OCI-LY7 (cell line): ENCODE results near the gene YKT6. TPM values are rescaled to one million over a fixed set of nuclear protein-coding genes. Genes with fewer than 3 reads are reported as not detected.

Experiments used
- BruUV-seq: library from RNA; stranded (reverse); fragments of 400-500 nt; replicated peaks from 2 replicates; lab custom pipeline; 2021; lab: Mats Ljungman, UMichigan
- CTCF ChIA-PET: fragments of 300-600 bp; sonication (Branson Sonifier 250); formaldehyde crosslinking; loops from one replicate; lab custom pipeline; 2022; ENCODE audit warnings: antibody characterized with exemption; ENCODE audit not compliant: unreplicated experiment; lab: Charles Lee
- POLR2A ChIA-PET: fragments of 300-600 bp; sonication (Branson Sonifier 250); formaldehyde crosslinking; loops from one replicate; lab custom pipeline; 2022; ENCODE audit warnings: antibody characterized with exemption; lab: Charles Lee
- DNase-seq: peaks from one replicate; pipeline ENCODE4 v3.0.0-alpha.2; 2015; ENCODE audit warnings: low spot score
- H2AFZ ChIP-seq: fragments of 200-600 bp; sonication (generic), shearing (Covaris generic); 2 replicates; pipeline ENCODE4 v1.6.1; 2014; ENCODE audit warnings: mild to moderate bottlenecking, antibody characterized with exemption, low read length, moderate library complexity
- H3K27ac ChIP-seq: fragments of 200-600 bp; sonication (generic); 2 replicates; pipeline ENCODE4 v1.5.1; 2014; ENCODE audit warnings: mixed run types, low read depth, mild to moderate bottlenecking, moderate library complexity, low read length, inconsistent platforms; ENCODE audit not compliant: poor library complexity, severe bottlenecking
- H3K36me3 ChIP-seq: fragments of 200-600 bp; sonication (generic); 2 replicates; pipeline ENCODE4 v1.6.1; 2014; ENCODE audit warnings: mild to moderate bottlenecking, antibody characterized with exemption, low read length, moderate library complexity, mixed read lengths; ENCODE audit not compliant: insufficient read depth
- H3K4me1 ChIP-seq: fragments of 200-600 bp; sonication (generic); 2 replicates; pipeline ENCODE4 v1.5.1; 2014; ENCODE audit warnings: mild to moderate bottlenecking, low read length; ENCODE audit not compliant: insufficient read depth, poor library complexity, severe bottlenecking
- H3K4me2 ChIP-seq: fragments of 200-600 bp; sonication (generic); 2 replicates; pipeline ENCODE4 v1.6.1; 2014; ENCODE audit warnings: mild to moderate bottlenecking, low read length
- H3K4me3 ChIP-seq: fragments of 200-600 bp; sonication (generic); 2 replicates; pipeline ENCODE4 v1.5.1; 2014; ENCODE audit warnings: mild to moderate bottlenecking, low read depth, low read length; ENCODE audit not compliant: poor library complexity, severe bottlenecking
- H3K79me2 ChIP-seq: fragments of 200-600 bp; sonication (generic); 2 replicates; pipeline ENCODE4 v1.6.1; 2016; ENCODE audit warnings: low read depth, mild to moderate bottlenecking, low read length, moderate library complexity, mixed read lengths; ENCODE audit not compliant: insufficient read depth
- H3K9me2 ChIP-seq: fragments of 200-600 bp; sonication (generic); 2 replicates; pipeline ENCODE4 v1.6.1; 2016; ENCODE audit warnings: mild to moderate bottlenecking, low read length, mixed read lengths; ENCODE audit not compliant: insufficient read depth
- H3K9me3 ChIP-seq: fragments of 200-600 bp; sonication (generic); 2 replicates; pipeline ENCODE4 v1.6.1; 2014; ENCODE audit warnings: mild to moderate bottlenecking, mixed run types, low read length, mixed read lengths
- H4K20me1 ChIP-seq: fragments of 200-600 bp; sonication (generic); 2 replicates; pipeline ENCODE4 v1.6.1; 2014; ENCODE audit warnings: mild to moderate bottlenecking, antibody characterized with exemption, low read length, moderate library complexity, mixed read lengths; ENCODE audit not compliant: insufficient read depth
- EZH2phosphoT487 ChIP-seq: fragments of 200-600 bp; sonication (generic); IDR thresholded peaks from 2 replicates; pipeline ENCODE4 v1.6.1; 2018; ENCODE audit warnings: low read depth, borderline replicate concordance, mild to moderate bottlenecking, mixed run types, antibody characterized with exemption, low read length, moderate library complexity, mixed read lengths
- intact Hi-C: fragments of 100-400 bp; cut with micrococcal nuclease; formaldehyde crosslinking; loops from one replicate; pipeline ENCODE4 v1.10.0; 2022; ENCODE audit not compliant: unreplicated experiment
- total RNA-seq, 2 experiments: library from RNA; depleted of rRNA in 1 of 2; stranded (reverse); fragments of >200 nt in 1 of 2; shearing (Covaris generic) in 1 of 2; gene quantifications; 2 replicates each; pipeline ENCODE4 v1.2.3, GENCODE V29; 2014 to 2022
- TF ChIP-seq, protein P1 (sequence below): fragments of 200-600 bp; sonication (generic); conservative IDR thresholded peaks from 2 replicates; pipeline ENCODE4 v1.5.1; 2014; ENCODE audit warnings: mild to moderate bottlenecking, antibody characterized with exemption, low read length, moderate library complexity, mixed read lengths

YKT6 gene
- total RNA-seq, 2 experiments from 2014 or later: 50.6 to 74.2 TPM

DNA sequence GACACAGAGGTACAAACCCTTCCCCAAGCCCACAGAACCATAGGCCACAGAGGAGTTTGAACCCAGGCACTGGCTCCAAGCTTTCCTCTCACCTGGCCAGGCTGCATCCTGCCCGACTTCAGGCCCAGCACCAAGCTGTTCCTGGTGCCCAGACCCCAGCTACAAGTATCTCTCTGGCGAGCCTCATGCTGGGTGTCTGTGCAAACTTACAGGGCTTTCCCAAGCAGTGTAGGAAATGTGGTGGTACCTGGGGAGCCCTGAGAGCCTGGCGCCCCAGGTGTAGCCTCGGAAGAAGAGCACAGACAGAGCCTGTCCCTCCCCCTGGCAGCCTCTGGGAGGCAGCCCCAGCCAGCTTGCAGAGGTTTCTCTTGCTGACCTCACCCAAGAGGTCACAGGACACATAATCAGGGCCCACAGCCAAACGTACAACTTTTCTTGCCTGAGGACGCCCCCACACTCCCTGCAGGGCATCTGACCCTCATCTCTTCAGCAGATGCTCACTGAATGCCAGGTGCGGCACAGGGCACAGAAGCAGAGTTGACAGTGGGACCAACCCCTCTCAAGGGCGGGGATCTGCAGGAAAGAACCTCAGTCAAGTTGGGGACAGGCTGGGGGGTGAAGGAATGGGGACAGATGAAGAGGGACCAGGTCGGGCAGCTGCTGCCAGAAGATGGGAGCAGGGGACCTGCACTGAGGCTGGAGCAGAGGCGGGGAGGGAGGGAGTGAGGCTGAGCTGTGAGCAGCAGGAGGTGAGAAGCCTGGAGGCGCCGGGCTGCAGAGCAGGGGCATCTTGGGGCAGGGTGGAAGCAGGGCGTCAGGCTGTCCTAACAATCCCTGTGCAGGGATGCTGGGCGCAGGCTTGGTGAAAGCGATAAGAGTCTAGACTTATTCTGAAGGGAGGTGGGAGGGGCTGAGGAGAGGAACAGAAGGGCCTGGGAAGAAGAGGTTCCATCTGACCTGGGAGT is 43.4 kb upstream of the YKT6 start:
- no peak overlapping the region for H2AFZ ChIP-seq
- no peaks in the 10 kb centered on the region for H3K9me2 ChIP-seq
- DNase-seq: no peak
- no peak overlapping the region for H3K4me3 ChIP-seq
- H3K27ac ChIP-seq: no peak overlapping the region
- H4K20me1 ChIP-seq: no peaks in the 10 kb centered on the region
- ChIA-PET CTCF (no interaction called here), POLR2A (no interaction called here)
- TF ChIP-seq, protein P1, sequence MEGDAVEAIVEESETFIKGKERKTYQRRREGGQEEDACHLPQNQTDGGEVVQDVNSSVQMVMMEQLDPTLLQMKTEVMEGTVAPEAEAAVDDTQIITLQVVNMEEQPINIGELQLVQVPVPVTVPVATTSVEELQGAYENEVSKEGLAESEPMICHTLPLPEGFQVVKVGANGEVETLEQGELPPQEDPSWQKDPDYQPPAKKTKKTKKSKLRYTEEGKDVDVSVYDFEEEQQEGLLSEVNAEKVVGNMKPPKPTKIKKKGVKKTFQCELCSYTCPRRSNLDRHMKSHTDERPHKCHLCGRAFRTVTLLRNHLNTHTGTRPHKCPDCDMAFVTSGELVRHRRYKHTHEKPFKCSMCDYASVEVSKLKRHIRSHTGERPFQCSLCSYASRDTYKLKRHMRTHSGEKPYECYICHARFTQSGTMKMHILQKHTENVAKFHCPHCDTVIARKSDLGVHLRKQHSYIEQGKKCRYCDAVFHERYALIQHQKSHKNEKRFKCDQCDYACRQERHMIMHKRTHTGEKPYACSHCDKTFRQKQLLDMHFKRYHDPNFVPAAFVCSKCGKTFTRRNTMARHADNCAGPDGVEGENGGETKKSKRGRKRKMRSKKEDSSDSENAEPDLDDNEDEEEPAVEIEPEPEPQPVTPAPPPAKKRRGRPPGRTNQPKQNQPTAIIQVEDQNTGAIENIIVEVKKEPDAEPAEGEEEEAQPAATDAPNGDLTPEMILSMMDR: no peak
- TF ChIP-seq EZH2phosphoT487: no peak
- no peaks in the 10 kb centered on the region for H3K79me2 ChIP-seq
- H3K4me1 ChIP-seq: no peaks in the 10 kb centered on the region
- no peaks in the 10 kb centered on the region for H3K36me3 ChIP-seq
- intact Hi-C loops: no loop called here
- no peak overlapping the region for H3K4me2 ChIP-seq
- no peaks in the 10 kb centered on the region for H3K9me3 ChIP-seq
- BruUV-seq: no TSS peak

DNA sequence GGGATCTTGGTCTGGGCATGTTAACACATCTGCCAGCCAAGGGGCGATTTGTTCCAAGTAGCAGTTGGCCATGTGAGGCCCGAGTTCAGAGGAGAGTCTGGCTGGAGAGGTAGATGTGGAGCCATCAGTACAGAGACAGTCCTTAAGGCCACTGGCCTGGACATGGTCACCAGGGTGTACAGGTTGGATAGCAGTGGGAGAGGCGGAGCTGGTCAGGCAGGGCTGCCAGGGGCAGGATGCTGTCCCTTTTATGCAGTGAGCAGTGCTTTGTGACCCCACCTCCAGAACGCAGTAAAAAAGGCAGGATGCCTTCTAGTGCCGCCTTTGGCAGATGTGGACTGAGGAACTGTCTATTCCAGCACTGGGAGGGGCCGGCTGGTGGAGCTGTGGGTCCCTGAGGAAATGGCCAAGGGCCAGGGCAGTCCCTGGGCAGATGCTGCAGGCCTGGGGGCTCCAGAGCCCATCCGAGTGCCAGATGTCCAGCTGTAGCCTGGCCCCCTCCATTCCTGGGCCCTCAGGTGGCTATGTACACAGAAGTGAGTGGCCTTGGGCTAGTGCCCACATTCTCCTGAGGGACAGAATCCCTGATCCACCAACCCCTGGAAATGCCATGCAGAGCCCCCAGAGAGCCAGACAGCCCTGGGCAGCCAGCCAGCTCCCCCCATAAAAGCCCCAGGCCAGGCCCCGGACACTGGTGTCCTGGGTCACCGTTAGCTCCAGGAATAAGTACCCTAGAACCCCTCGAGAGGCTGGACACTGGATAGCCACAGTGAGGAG is 42.5 kb upstream of the YKT6 start:
- intact Hi-C loops: no loop called here

More for the DNA sequence above, 42.5 kb upstream of the YKT6 start:
- no peaks in the 10 kb centered on the region for H3K79me2 ChIP-seq
- no peak overlapping the region for H3K4me2 ChIP-seq
- TF ChIP-seq, protein P1: no peak
- no peak for TF ChIP-seq EZH2phosphoT487
- DNase-seq: no peak
- no peaks in the 10 kb centered on the region for H3K36me3 ChIP-seq
- H2AFZ ChIP-seq: no peak overlapping the region
- no peaks in the 10 kb centered on the region for H3K9me3 ChIP-seq
- CTCF ChIA-PET: no interaction called here
- H4K20me1 ChIP-seq: no peaks in the 10 kb centered on the region
- POLR2A ChIA-PET: no interaction called here
- no peak overlapping the region for H3K4me3 ChIP-seq
- no TSS peak for BruUV-seq
- H3K27ac ChIP-seq: no peak overlapping the region
- no peaks in the 10 kb centered on the region for H3K9me2 ChIP-seq
- no peaks in the 10 kb centered on the region for H3K4me1 ChIP-seq
